IMR-90 (cell line): ENCODE results near the gene CAPN7.

Source experiments
- BHLHE40 ChIP-seq: fragments of 150-350 bp; IDR thresholded peaks from 2 replicates; pipeline ENCODE4 v1.6.1; 2016; ENCODE audit warnings: mild to moderate bottlenecking, low read depth, low read length
- CHD1 ChIP-seq: IDR thresholded peaks from 2 replicates; pipeline ENCODE4 v1.6.1; 2012; ENCODE audit warnings: low read depth, low read length, improper control_type of control experiment
- CTCF ChIP-seq: conservative IDR thresholded peaks from 2 replicates; pipeline ENCODE4 v1.5.1; 2012; ENCODE audit warnings: mild to moderate bottlenecking, low read depth, low read length, improper control_type of control experiment
- RAD21 ChIP-seq: IDR thresholded peaks from 2 replicates; pipeline ENCODE4 v1.6.1; 2012; ENCODE audit warnings: low read length, improper control_type of control experiment
- USF2 ChIP-seq: fragments of 150-350 bp; IDR thresholded peaks from 2 replicates; pipeline ENCODE4 v1.6.1; 2017; ENCODE audit warnings: mild to moderate bottlenecking, antibody characterized with exemption, low read length, low read depth

GRCh38 chr3:15288331-15289035 is 82.4 kb downstream of the CAPN7 start:
- no peak for TF ChIP-seq CTCF
- TF ChIP-seq BHLHE40: no peak
- TF ChIP-seq RAD21: no peak
- TF ChIP-seq USF2: no peak
- TF ChIP-seq CHD1: no peak
